Upper lobe of left lung (tissue), 6 donors: ENCODE results near the gene SLC8B1. TPM values are rescaled to one million over a fixed set of nuclear protein-coding genes. Genes with fewer than 3 reads are reported as not detected.

Experiments
- ATAC-seq, 2 donors: fragments of 200-7000 bp; cut with Tn5 transposase; one replicate each; pipeline ENCODE4 v1.9.1; 2022; ENCODE audit warnings: mild to moderate bottlenecking in 2 of 2, moderate library complexity in 2 of 2; ENCODE audit not compliant: low FRiP score in 2 of 2
- DNase-seq, 2 donors: peaks; one replicate each; pipeline ENCODE4 v3.0.0-alpha.2; 2019 to 2020
- H3K27ac ChIP-seq, 4 donors: fragments of 200-600 bp; sonication (generic); one replicate each; pipeline ENCODE4 v1.5.1; 2016 to 2019
- H3K27me3 ChIP-seq, 4 donors: fragments of 200-600 bp; sonication (generic); one replicate each; pipeline ENCODE4 v1.5.1; 2017 to 2019
- H3K36me3 ChIP-seq, 4 donors: fragments of 200-600 bp; sonication (generic); one replicate each; pipeline ENCODE4 v1.5.1; 2016 to 2019
- H3K4me1 ChIP-seq, 4 donors: fragments of 200-600 bp; sonication (generic); one replicate each; pipeline ENCODE4 v1.5.1; 2018 to 2019
- H3K4me3 ChIP-seq, 4 donors: fragments of 200-600 bp; sonication (generic); one replicate each; pipeline ENCODE4 v1.5.1; 2017 to 2019; ENCODE audit warnings: mild to moderate bottlenecking in 2 of 4, moderate library complexity in 1 of 4
- H3K9me3 ChIP-seq, 4 donors: fragments of 200-600 bp; sonication (generic); one replicate each; pipeline ENCODE4 v1.5.1; 2018 to 2019
- CTCF ChIP-seq, 6 experiments: fragments of 450-650 bp in 4 of 6; fragments of 200-600 bp in 2 of 6; sonication (generic) in 2 of 6; IDR thresholded peaks; one replicate each; pipeline ENCODE4 v1.5.1; 2016 to 2019; ENCODE audit warnings: antibody characterized with exemption in 6 of 6
- EP300 ChIP-seq, 4 donors: sonication (generic); formaldehyde crosslinking; IDR thresholded peaks; one replicate each; pipeline ENCODE4 v1.5.1; 2017; ENCODE audit warnings: antibody characterized with exemption in 4 of 4, control low read depth in 2 of 4
- POLR2A ChIP-seq, 4 donors: fragments of 450-650 bp; IDR thresholded peaks; one replicate each; pipeline ENCODE4 v1.5.1; 2016 to 2017; ENCODE audit warnings: antibody characterized with exemption in 4 of 4, mild to moderate bottlenecking in 2 of 4
- POLR2AphosphoS5 ChIP-seq, 2 donors: sonication (generic); formaldehyde crosslinking; IDR thresholded peaks; one replicate each; pipeline ENCODE4 v1.5.1; 2017; ENCODE audit warnings: antibody characterized with exemption in 2 of 2
- WGBS, 2 donors: methylation state at CpG; one replicate each; pipeline ENCODE4 v1.1.5; 2017 to 2018; 5-methylcytosine and 5-hydroxymethylcytosine counted together
- total RNA-seq, 6 donors: library from RNA; depleted of rRNA in 4 of 6; stranded (reverse); fragments of >200 nt in 4 of 6; gene quantifications; one replicate each; pipeline versions ENCODE4 v1.1.0 to v1.2.1, GENCODE V29; 2016 to 2021
- donor health status: DM: no; HTN: no; CAD: no; lungs with moderate emphysema.
- donor health status: DM: no; HTN: yes; CAD: no; lungs with severe emphysema.

The SLC8B1 gene
- total RNA-seq, 6 donors from 2014 or later, result 35.9 to 189 (median 44.5) TPM

- H3K36me3 ChIP-seq, result peaks cover 14 to 86% (median 47%) of the 10 kb centered on the region in 4 donors
- no peak for TF ChIP-seq POLR2AphosphoS5 (IDR thresholded peaks at IDR 0.05)
- TF ChIP-seq EP300 (IDR thresholded peaks at IDR 0.05), result no peak
- ATAC-seq (no peak), DNase-seq (no peak)
- H3K9me3 ChIP-seq, result no peaks in the 10 kb centered on the region
- no peaks in the 10 kb centered on the region for H3K27me3 ChIP-seq
- peaks cover 11 to 24% (median 19%) of the 10 kb centered on the region in 4 donors for H3K4me1 ChIP-seq
- H3K4me3 ChIP-seq, result no peak overlapping the region
- 93 to 95% methylated on average over 8 of the region's 8 CpGs for WGBS, 2 donors
- no peak overlapping the region for H3K27ac ChIP-seq
These were observed 32.4 kb downstream of the SLC8B1 start for GRCh38 chr12:113302466-113302865.

GRCh38 chr12:113301811-113302210 is 33.1 kb downstream of the SLC8B1 start:
- Histone ChIP-seq H3K27ac (no peak overlapping the region), H3K36me3 (peaks cover 9 to 86% (median 48%) of the 10 kb centered on the region in 4 donors), H3K27me3 (no peaks in the 10 kb centered on the region), H3K4me3 (no peak overlapping the region), H3K9me3 (no peaks in the 10 kb centered on the region), H3K4me1 (peaks cover 11 to 28% (median 19%) of the 10 kb centered on the region in 4 donors)
- DNase-seq (no peak), ATAC-seq (no peak)
- 89 to 93% methylated on average over 6 of the region's 6 CpGs for WGBS, 2 donors
- TF ChIP-seq POLR2AphosphoS5 (IDR thresholded peaks at IDR 0.05), result no peak
- TF ChIP-seq CTCF (IDR thresholded peaks at IDR 0.05), result no peak
- no peak for TF ChIP-seq POLR2A (IDR thresholded peaks at IDR 0.05)
- no peak for TF ChIP-seq EP300 (IDR thresholded peaks at IDR 0.05)

GRCh38 chr12:113299619-113300237 is 35.2 kb downstream of the SLC8B1 start:
- no peaks in the 10 kb centered on the region for H3K27me3 ChIP-seq
- peaks cover 11 to 28% (median 19%) of the 10 kb centered on the region in 4 donors for H3K4me1 ChIP-seq
- no peaks in the 10 kb centered on the region for H3K9me3 ChIP-seq
- TF ChIP-seq POLR2AphosphoS5 (IDR thresholded peaks at IDR 0.05), result no peak
- no peak for TF ChIP-seq CTCF (IDR thresholded peaks at IDR 0.05)
- TF ChIP-seq POLR2A (IDR thresholded peaks at IDR 0.05), result no peak
- no peak for TF ChIP-seq EP300 (IDR thresholded peaks at IDR 0.05)
- ATAC-seq (peak; percentile 85 to 86), DNase-seq (peak; percentile 87 to 93)
- H3K27ac ChIP-seq, result peak overlapping the region; percentile 60 to 78 (median 72)
- 60 to 73% methylated on average over 9 to 13 of the region's 14 CpGs for WGBS, 2 donors
- peaks cover 12 to 86% (median 44%) of the 10 kb centered on the region in 4 donors for H3K36me3 ChIP-seq
- no peak overlapping the region for H3K4me3 ChIP-seq

GRCh38 chr12:113298861-113299545 is 35.9 kb downstream of the SLC8B1 start:
- H3K27me3 ChIP-seq, result no peaks in the 10 kb centered on the region
- 78 to 88% methylated on average over 18 to 20 of the region's 20 CpGs for WGBS, 2 donors
- no peak overlapping the region for H3K4me3 ChIP-seq
- DNase-seq (peak in 1 of 2 donors; percentile 83), ATAC-seq (peak; percentile 1 to 11)
- no peaks in the 10 kb centered on the region for H3K9me3 ChIP-seq
- peaks cover 10 to 86% (median 40%) of the 10 kb centered on the region in 4 donors for H3K36me3 ChIP-seq
- TF ChIP-seq POLR2A (IDR thresholded peaks at IDR 0.05) (peak in 1 of 4 donors; percentile 5), POLR2AphosphoS5 (IDR thresholded peaks at IDR 0.05) (no peak)
- H3K4me1 ChIP-seq, result peaks cover 11 to 28% (median 19%) of the 10 kb centered on the region in 4 donors
- H3K27ac ChIP-seq, result peak overlapping the region; percentile 60 to 78 (median 72)

- TF ChIP-seq POLR2A (IDR thresholded peaks at IDR 0.05), result no peak
- TF ChIP-seq POLR2AphosphoS5 (IDR thresholded peaks at IDR 0.05), result no peak
- no peak for TF ChIP-seq EP300 (IDR thresholded peaks at IDR 0.05)
- TF ChIP-seq CTCF (IDR thresholded peaks at IDR 0.05), result no peak
- H3K36me3 ChIP-seq, result peaks cover 8 to 86% (median 41%) of the 10 kb centered on the region in 4 donors
- H3K27ac ChIP-seq, result peak overlapping the region; percentile 60 to 78 (median 72)
- peaks cover 11 to 28% (median 19%) of the 10 kb centered on the region in 4 donors for H3K4me1 ChIP-seq
- no peaks in the 10 kb centered on the region for H3K27me3 ChIP-seq
- no peaks in the 10 kb centered on the region for H3K9me3 ChIP-seq
- no peak for DNase-seq
- WGBS, 2 donors, result 78 to 84% methylated on average over 5 of the region's 5 CpGs
- no peak overlapping the region for H3K4me3 ChIP-seq
- no peak for ATAC-seq
These were observed 36.5 kb downstream of the SLC8B1 start for GRCh38 chr12:113298472-113298817.
